Stimulated activated effector memory CD8-positive, alpha-beta T cell treated with anti-CD3 and anti-CD28 coated beads, Interleukin-12 subunit alpha, Interleukin-12 subunit beta, amount 100 ng/mL, for 72 hours (primary cell): Measurements from ENCODE around the gene SLC25A21.

Experiments
- ATAC-seq: fragments of 150-1000 bp; cut with Tn5 transposase; 2 replicates; pipeline ENCODE4 v1.10.0; 2021
- DNase-seq, 2 donors: peaks; one replicate each; pipeline ENCODE4 v3.0.0; 2021 to 2022; ENCODE audit warnings: low spot score in 2 of 2
- H3K27ac Mint-ChIP-seq: one replicate; pipeline ENCODE4 v1.8.0; 2022; ENCODE audit warnings: mild to moderate bottlenecking, mixed read lengths
- H3K36me3 Mint-ChIP-seq: one replicate; pipeline ENCODE4 v1.8.0; 2022; ENCODE audit warnings: mild to moderate bottlenecking, mixed read lengths
- H3K4me1 Mint-ChIP-seq: one replicate; pipeline ENCODE4 v1.8.0; 2022; ENCODE audit warnings: mixed read lengths
- H3K4me3 Mint-ChIP-seq: one replicate; pipeline ENCODE4 v1.8.0; 2022; ENCODE audit warnings: mild to moderate bottlenecking, mixed read lengths
- H3K9me3 Mint-ChIP-seq: one replicate; pipeline ENCODE4 v1.8.0; 2022; ENCODE audit warnings: mixed read lengths

Gene SLC25A21

GRCh38 chr14:36797634-36798033 lies 374.8 kb downstream of the SLC25A21 start:
- Mint-ChIP-seq H3K36me3 (no peaks in the 10 kb centered on the region), H3K4me3 (no peak overlapping the region), H3K9me3 (peaks cover 8% of the 10 kb centered on the region), H3K4me1 (no peaks in the 10 kb centered on the region), H3K27ac (no peak overlapping the region)
- no peak for DNase-seq
- no peak for ATAC-seq

DNA sequence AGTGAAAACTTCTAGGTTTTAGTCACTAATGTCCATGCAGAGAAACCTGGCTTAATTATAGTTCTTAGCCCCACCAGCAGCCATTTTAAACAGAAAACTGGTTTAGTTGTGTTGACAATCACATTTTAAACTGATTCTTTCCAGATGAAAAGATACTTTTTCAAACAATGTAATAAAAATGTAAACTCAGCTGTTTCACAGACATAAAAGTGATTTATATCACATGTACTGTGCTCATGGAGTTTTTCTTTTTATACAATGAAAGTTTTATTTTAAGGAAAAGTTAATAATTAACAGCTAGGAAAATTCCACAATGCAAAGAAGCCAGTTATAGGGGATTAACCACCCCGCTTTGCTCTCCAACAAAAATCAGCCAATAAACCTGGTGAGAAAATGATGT lies 381.0 kb downstream of the SLC25A21 start:
- DNase-seq (no peak), ATAC-seq (no peak)
- Mint-ChIP-seq H3K27ac (no peak overlapping the region), H3K4me1 (no peaks in the 10 kb centered on the region), H3K36me3 (no peaks in the 10 kb centered on the region), H3K9me3 (peaks cover 4% of the 10 kb centered on the region), H3K4me3 (no peak overlapping the region)

DNA sequence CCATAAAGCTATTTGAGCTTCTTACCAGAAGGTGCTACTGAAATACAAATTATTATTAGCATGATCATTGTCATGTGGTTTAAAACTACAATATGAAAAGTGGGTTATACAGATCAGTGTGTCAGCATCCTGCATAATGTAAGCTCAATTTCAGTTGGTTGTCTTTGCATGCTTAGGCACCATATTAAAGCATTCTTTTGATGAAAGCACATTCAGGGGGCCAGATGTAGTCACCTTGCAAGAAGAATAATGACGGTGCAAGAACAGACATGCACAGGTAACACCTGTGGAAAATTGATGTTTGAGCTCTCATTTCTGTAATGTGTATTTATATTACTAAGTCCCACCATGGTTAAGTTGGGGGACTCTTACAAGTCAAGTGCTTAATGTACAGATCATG lies 386.9 kb downstream of the SLC25A21 start:
- ATAC-seq (no peak), DNase-seq (no peak)
- Mint-ChIP-seq H3K9me3 (peaks cover 9% of the 10 kb centered on the region), H3K4me3 (no peak overlapping the region), H3K27ac (no peak overlapping the region), H3K36me3 (no peaks in the 10 kb centered on the region), H3K4me1 (no peaks in the 10 kb centered on the region)

- Mint-ChIP-seq H3K9me3 (peaks cover 16% of the 10 kb centered on the region), H3K4me1 (no peaks in the 10 kb centered on the region), H3K4me3 (no peak overlapping the region), H3K36me3 (no peaks in the 10 kb centered on the region), H3K27ac (no peak overlapping the region)
- no peak for DNase-seq
- no peak for ATAC-seq
Measured at GRCh38 chr14:36784541-36784940, 387.9 kb downstream of the SLC25A21 start.

GRCh38 chr14:36781897-36782296 lies 390.5 kb downstream of the SLC25A21 start:
- Mint-ChIP-seq H3K4me3 (no peak overlapping the region), H3K9me3 (peaks cover 18% of the 10 kb centered on the region), H3K27ac (no peak overlapping the region), H3K4me1 (no peaks in the 10 kb centered on the region), H3K36me3 (no peaks in the 10 kb centered on the region)
- no peak for DNase-seq
- ATAC-seq = no peak

DNA sequence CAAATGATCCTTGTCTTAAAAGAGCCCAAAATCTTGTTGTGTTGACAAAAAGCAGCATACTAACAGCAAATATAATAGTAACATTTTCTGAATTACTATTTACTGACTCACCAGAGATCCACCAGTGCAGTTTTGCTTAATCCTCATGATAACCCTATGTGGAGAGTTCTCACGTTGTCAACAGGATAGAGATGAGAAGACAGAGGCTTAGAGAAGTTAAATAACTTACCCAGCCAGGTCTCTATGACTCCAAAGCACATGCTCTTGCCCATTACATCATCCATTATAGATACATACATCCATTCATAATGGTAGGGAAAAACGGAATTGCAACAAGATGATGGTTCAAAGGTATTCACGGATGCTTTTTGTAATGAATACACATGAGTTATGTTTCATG lies 398.8 kb downstream of the SLC25A21 start:
- ATAC-seq (no peak), DNase-seq (no peak)
- H3K4me3 Mint-ChIP-seq = no peak overlapping the region
- H3K27ac Mint-ChIP-seq = no peak overlapping the region
- H3K9me3 Mint-ChIP-seq = peaks cover 6% of the 10 kb centered on the region
- no peaks in the 10 kb centered on the region for H3K36me3 Mint-ChIP-seq
- no peaks in the 10 kb centered on the region for H3K4me1 Mint-ChIP-seq

- H3K9me3 Mint-ChIP-seq = peaks cover 6% of the 10 kb centered on the region
- DNase-seq (no peak), ATAC-seq (no peak)
- no peak overlapping the region for H3K4me3 Mint-ChIP-seq
- no peaks in the 10 kb centered on the region for H3K36me3 Mint-ChIP-seq
- no peak overlapping the region for H3K27ac Mint-ChIP-seq
- H3K4me1 Mint-ChIP-seq = no peaks in the 10 kb centered on the region
Measured at GRCh38 chr14:36773136-36773540, 399.3 kb downstream of the SLC25A21 start.

DNA sequence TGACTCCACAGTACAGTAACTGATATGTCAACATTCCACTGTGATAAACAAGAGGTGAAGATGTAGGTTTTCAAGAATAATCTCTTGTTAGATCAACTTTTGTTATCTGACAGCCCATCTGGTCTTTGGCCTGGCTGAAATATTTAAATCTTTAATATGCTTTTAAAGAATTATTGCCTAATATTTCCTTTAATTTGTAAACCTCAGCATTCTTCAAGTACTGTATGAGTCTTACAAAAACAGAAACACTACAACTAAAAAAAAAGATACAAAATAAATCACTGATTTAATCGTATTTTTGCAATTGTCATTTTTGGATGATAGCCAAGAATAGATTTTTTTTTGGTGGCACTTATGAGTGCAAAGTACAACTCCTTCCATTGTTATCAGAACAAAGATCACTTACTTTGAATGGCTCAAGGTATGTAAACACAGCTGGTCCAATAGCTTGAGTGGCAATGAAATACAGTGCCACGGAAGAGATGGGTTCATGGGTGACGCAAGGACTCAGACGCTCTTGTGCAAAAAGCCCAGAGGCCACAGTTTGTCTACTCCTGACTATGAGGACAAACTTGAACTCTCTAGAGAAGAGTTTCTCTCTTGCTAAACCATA lies 401.3 kb downstream of the SLC25A21 start:
- no peak for ATAC-seq
- Mint-ChIP-seq H3K4me3 (no peak overlapping the region), H3K36me3 (no peaks in the 10 kb centered on the region), H3K4me1 (no peaks in the 10 kb centered on the region), H3K9me3 (peaks cover 6% of the 10 kb centered on the region), H3K27ac (no peak overlapping the region)
- DNase-seq = no peak

- DNase-seq (no peak), ATAC-seq (no peak)
- Mint-ChIP-seq H3K4me3 (no peak overlapping the region), H3K27ac (no peak overlapping the region), H3K36me3 (no peaks in the 10 kb centered on the region), H3K9me3 (peaks cover 2% of the 10 kb centered on the region), H3K4me1 (no peaks in the 10 kb centered on the region)
Measured at GRCh38 chr14:36768638-36769337, 403.6 kb downstream of the SLC25A21 start.

- H3K9me3 Mint-ChIP-seq = peaks cover 2% of the 10 kb centered on the region
- no peaks in the 10 kb centered on the region for H3K36me3 Mint-ChIP-seq
- DNase-seq = no peak
- H3K4me3 Mint-ChIP-seq = no peak overlapping the region
- no peak overlapping the region for H3K27ac Mint-ChIP-seq
- no peak for ATAC-seq
- H3K4me1 Mint-ChIP-seq = no peaks in the 10 kb centered on the region
Measured at GRCh38 chr14:36767603-36768281, 404.7 kb downstream of the SLC25A21 start.

DNA sequence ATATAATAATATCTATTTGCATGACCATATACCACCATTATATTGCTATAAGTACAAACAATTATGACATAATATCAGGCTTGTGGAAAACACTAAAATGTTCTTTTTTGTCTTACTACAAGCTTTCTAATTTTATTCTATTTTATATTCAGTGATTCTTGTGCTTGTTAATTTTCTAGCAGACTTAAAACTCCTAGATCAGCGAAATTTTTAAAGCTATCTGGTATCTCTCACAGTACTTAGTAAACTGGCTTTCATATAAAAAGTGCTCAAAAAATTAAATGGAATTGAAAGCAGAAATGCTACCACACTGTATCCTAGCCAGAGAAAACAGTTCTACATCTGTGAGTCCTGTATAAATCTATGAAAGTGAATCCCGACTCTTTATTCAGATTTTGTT lies 405.4 kb downstream of the SLC25A21 start:
- Mint-ChIP-seq H3K27ac (no peak overlapping the region), H3K4me3 (no peak overlapping the region), H3K9me3 (peaks cover 2% of the 10 kb centered on the region), H3K36me3 (no peaks in the 10 kb centered on the region), H3K4me1 (no peaks in the 10 kb centered on the region)
- ATAC-seq = no peak
- no peak for DNase-seq

DNA sequence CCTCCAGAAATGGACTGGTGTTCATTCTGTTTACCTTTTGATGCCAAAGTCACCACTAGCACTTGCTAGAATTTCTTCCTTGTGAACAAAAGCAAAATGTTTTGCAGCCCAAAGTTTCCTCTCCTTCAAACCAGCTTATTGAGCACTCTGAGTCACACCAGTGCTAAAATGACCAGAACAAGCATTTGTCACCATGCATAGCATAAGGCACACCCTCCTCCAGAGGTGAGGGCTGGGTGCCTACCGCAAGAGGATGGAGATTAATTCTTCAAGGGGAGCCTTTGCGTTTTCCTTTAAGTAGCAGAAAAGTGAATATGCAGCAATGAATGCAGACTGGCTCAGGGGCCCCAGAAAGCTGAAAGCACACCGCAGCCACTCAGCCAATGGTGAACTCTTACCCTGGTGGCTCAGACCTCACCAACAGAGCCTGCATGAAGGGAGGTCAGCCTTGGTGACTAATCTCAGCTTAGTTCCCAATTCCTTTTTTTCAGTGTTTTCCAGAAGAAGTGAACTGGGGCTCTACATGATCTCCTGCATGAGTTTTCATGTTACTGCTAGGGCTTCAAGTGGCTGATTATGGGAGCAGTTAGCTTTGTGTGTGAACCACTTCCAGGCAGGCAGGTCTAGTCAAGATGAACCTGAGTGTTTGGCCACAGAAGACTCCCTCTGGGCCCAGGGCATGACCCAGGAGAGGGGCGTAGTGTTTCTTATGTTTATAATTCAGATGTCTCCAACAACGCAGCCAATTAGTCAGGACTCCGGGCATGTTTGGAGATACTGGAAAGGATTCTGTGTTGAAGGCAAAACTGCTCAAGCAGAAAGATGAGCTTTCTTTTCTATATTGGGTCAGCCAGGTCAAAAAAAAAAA lies 414.4 kb downstream of the SLC25A21 start:
- H3K4me3 Mint-ChIP-seq = no peak overlapping the region
- H3K4me1 Mint-ChIP-seq = no peaks in the 10 kb centered on the region
- DNase-seq = no peak
- H3K36me3 Mint-ChIP-seq = no peaks in the 10 kb centered on the region
- H3K9me3 Mint-ChIP-seq = peaks cover 16% of the 10 kb centered on the region
- no peak for ATAC-seq
- no peak overlapping the region for H3K27ac Mint-ChIP-seq

GRCh38 chr14:36756226-36756625 lies 416.2 kb downstream of the SLC25A21 start:
- no peak for DNase-seq
- ATAC-seq = no peak
- H3K36me3 Mint-ChIP-seq = no peaks in the 10 kb centered on the region
- H3K4me1 Mint-ChIP-seq = no peaks in the 10 kb centered on the region
- H3K4me3 Mint-ChIP-seq = no peak overlapping the region
- H3K27ac Mint-ChIP-seq = no peak overlapping the region
- H3K9me3 Mint-ChIP-seq = peaks cover 18% of the 10 kb centered on the region

DNA sequence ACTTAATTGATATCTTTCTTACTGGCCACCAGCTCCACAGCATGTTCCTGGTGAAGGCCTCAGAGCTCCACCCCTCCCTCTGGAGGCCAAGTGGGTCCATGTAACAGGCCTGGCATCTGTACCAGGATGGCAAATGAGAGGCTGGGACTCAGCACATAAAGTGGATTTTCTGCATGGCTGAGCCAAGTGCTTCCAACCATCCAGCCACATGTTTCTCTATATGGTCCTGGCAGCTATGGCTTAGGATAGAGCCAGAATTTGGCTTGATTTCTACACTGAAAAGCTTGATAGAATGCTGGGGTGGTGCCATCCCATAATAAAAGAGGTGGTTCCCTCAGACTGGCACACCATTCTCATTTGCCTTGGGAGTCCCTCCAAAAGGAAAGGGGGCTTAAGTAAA lies 416.6 kb downstream of the SLC25A21 start:
- no peak for ATAC-seq
- H3K9me3 Mint-ChIP-seq = peaks cover 18% of the 10 kb centered on the region

DNA sequence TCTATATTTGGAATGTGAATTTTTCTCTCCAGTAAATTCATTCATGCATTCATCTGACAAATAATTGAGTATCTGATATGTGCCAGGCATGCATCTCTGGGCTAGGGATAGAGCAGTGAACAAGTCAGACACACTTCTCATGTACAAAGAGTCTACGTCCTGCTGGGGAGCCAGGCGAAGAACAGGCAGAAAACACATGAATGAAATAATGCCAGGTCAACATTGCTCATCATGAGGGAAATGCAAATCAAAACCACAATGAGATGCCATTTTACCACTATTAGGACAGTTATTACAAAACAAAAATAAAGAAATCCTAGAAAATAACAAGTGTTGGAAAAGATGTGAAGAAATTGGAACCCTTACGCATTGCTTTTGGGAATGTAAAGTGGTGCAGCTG lies 420.5 kb downstream of the SLC25A21 start:
- ATAC-seq (no peak), DNase-seq (no peak)
- H3K27ac Mint-ChIP-seq = no peak overlapping the region
- no peaks in the 10 kb centered on the region for H3K4me1 Mint-ChIP-seq
- H3K36me3 Mint-ChIP-seq = no peaks in the 10 kb centered on the region
- no peak overlapping the region for H3K4me3 Mint-ChIP-seq
- H3K9me3 Mint-ChIP-seq = peaks cover 11% of the 10 kb centered on the region

More for the DNA sequence above, 416.6 kb downstream of the SLC25A21 start:
- no peak for DNase-seq
- H3K36me3 Mint-ChIP-seq = no peaks in the 10 kb centered on the region
- no peak overlapping the region for H3K4me3 Mint-ChIP-seq
- no peaks in the 10 kb centered on the region for H3K4me1 Mint-ChIP-seq
- H3K27ac Mint-ChIP-seq = no peak overlapping the region
